Kidney epithelial cell (primary cell): Measurements from ENCODE around the gene RAI1. TPM values are rescaled to one million over a fixed set of nuclear protein-coding genes. Genes with fewer than 3 reads are reported as not detected.

Experiments used
- DNase-seq: peaks from one replicate; pipeline ENCODE4 v3.0.0-alpha.2; 2010; ENCODE audit warnings: low read depth
- H3K27me3 ChIP-seq: 2 replicates; pipeline ENCODE4 v1.6.0; 2011; ENCODE audit warnings: low read length; ENCODE audit not compliant: control insufficient read depth, insufficient read depth
- H3K36me3 ChIP-seq: 2 replicates; pipeline ENCODE4 v1.5.1; 2011; ENCODE audit warnings: low read length; ENCODE audit not compliant: control insufficient read depth, insufficient read depth
- H3K4me3 ChIP-seq: 2 replicates; pipeline ENCODE4 v1.5.1; 2011; ENCODE audit warnings: low read depth, mild to moderate bottlenecking, control low read depth, low read length
- total RNA-seq: library from RNA; depleted of rRNA; stranded (reverse); fragments of >200 nt; gene quantifications from 2 replicates; pipeline ENCODE4 v1.2.3, GENCODE V29; 2015
- TF ChIP-seq, protein P1 (sequence below): IDR thresholded peaks from 2 replicates; pipeline ENCODE4 v1.5.1; 2011; ENCODE audit warnings: mild to moderate bottlenecking, moderate library complexity, low read length, control low read depth, inconsistent platforms; ENCODE audit not compliant: insufficient read depth, poor library complexity, severe bottlenecking

The RAI1 gene
- total RNA-seq, 1 donor from 2014 or later = 31.3 TPM

DNA sequence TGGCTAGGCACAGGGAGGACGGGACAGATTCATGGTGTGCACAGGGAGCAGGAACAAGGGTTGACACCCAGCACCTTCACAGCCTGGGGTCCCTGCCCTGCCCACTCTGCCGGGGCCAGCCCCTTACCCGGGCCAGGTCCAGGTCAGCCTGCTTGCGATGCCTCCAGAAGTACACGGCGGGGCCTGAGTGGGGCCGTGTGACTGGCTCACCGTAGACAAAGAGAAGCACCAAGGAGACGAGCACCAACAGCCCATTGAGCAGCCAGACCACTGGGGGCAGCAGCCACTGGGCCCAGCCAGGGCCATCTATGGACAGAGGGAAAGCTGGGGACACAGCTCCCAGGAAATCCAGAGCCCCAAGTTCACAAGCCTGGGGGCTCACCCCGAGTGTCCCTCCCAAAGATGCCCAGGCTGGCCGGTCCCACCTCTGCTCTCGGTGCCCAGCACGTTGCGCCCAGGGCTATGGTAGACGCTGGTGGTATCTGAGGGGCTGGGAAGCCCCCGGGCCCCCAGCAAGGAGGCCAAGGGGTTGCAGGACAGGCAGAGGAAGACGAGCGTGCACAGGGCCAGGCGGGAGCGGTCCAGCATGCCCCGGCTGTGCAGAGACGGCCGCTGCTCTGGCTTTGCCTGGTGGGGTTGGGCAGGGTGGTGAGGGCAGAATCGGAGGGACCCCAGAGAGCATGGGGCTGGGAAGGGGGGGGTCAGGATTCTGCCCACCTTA lies 135.7 kb downstream of the RAI1 start:
- TF ChIP-seq, protein P1, sequence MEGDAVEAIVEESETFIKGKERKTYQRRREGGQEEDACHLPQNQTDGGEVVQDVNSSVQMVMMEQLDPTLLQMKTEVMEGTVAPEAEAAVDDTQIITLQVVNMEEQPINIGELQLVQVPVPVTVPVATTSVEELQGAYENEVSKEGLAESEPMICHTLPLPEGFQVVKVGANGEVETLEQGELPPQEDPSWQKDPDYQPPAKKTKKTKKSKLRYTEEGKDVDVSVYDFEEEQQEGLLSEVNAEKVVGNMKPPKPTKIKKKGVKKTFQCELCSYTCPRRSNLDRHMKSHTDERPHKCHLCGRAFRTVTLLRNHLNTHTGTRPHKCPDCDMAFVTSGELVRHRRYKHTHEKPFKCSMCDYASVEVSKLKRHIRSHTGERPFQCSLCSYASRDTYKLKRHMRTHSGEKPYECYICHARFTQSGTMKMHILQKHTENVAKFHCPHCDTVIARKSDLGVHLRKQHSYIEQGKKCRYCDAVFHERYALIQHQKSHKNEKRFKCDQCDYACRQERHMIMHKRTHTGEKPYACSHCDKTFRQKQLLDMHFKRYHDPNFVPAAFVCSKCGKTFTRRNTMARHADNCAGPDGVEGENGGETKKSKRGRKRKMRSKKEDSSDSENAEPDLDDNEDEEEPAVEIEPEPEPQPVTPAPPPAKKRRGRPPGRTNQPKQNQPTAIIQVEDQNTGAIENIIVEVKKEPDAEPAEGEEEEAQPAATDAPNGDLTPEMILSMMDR = peak; percentile 15
- H3K27me3 ChIP-seq = no peaks in the 10 kb centered on the region
- H3K4me3 ChIP-seq = no peak overlapping the region
- no peak for DNase-seq
- peaks cover 9% of the 10 kb centered on the region for H3K36me3 ChIP-seq

DNA sequence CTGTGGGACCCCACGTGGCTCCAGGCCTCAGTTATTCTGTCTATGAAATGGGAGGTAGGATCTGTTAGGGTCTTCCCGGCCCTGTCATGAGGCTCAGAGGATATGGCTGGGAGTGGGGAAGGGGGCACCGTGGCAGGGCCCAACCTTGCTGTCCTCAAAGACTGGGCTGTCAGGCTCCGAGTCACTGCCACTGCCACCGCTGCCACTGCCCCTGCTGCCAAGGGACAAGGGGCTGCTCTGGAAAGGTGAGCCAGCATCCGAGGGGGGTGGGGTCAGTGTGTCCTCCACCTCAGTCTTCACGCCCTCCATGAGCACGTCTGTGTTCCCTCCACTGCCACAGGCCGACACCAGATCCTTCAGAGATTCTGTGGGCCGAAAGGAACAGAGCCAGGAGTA lies 136.3 kb downstream of the RAI1 start:
- H3K4me3 ChIP-seq = no peak overlapping the region
- TF ChIP-seq, protein P1 = no peak
- H3K36me3 ChIP-seq = peaks cover 9% of the 10 kb centered on the region
- no peak for DNase-seq
- no peaks in the 10 kb centered on the region for H3K27me3 ChIP-seq

DNA sequence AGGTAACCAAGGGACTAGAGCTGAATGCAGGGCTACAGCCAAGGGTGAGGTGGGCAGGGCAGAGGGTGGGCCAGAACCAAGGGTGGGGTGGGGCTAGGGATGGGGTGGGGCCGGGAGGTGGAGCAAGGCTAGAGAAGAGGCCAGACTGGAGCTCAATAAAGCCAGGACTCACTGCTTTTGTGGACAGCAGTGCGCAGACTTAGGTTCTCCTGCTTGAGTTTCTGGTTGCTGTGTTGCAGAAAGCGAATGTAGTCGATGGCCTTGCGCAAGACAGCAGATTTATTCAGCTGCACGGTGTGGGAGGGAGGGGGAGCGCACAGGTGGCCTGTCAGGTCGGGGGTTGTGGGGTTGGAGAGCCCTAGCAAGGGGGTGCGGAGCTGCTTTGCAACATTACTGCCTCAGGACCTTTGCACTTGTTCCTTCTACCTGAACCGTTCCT lies 136.8 kb downstream of the RAI1 start:
- H3K36me3 ChIP-seq = peaks cover 7% of the 10 kb centered on the region
- TF ChIP-seq, protein P1 = no peak

GRCh38 chr17:17819111-17819510 lies 137.9 kb downstream of the RAI1 start:
- Histone ChIP-seq H3K4me3 (no peak overlapping the region), H3K27me3 (no peaks in the 10 kb centered on the region), H3K36me3 (peaks cover 3% of the 10 kb centered on the region)
- TF ChIP-seq, protein P1 = no peak
- no peak for DNase-seq

More for the DNA sequence above, 136.8 kb downstream of the RAI1 start:
- no peak for DNase-seq
- Histone ChIP-seq H3K27me3 (no peaks in the 10 kb centered on the region), H3K4me3 (no peak overlapping the region)

GRCh38 chr17:17819561-17819995 lies 138.3 kb downstream of the RAI1 start:
- no peaks in the 10 kb centered on the region for H3K27me3 ChIP-seq
- H3K36me3 ChIP-seq = peaks cover 3% of the 10 kb centered on the region
- no peak overlapping the region for H3K4me3 ChIP-seq
- TF ChIP-seq, protein P1 = no peak
- peak; percentile 81 for DNase-seq

- H3K4me3 ChIP-seq = no peak overlapping the region
- DNase-seq = no peak
- H3K36me3 ChIP-seq = peaks cover 3% of the 10 kb centered on the region
- TF ChIP-seq, protein P1 = no peak
- no peaks in the 10 kb centered on the region for H3K27me3 ChIP-seq
These were observed 138.8 kb downstream of the RAI1 start for GRCh38 chr17:17820046-17820445.
